ENCODE measurements around the gene CST1.
"Not testable (repeated sequence)": the region's sequence is repeated elsewhere in the genome, so short reads cannot be mapped to it uniquely, and the experiment has no call there.

DNA sequence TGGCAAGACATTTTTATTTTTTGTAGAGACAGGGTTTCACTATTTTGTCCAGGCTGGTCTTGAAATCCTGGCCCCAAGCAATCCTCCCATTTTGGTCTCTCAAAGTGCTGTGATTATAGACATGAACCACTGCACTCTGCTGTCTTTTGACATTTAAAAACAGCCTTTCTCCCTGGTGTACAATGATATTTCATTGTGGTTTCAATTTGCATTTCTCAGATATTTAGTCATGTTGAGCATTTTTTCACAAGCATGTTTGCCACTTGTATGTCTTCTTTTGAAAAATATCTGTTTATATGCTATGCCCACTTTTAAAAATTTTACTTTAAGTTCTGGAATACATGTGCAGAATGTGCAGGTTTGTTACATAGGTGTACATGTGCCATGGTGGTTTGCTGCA is 27.9 kb upstream of the CST1 start:
- TF ChIP-seq, protein P1, sequence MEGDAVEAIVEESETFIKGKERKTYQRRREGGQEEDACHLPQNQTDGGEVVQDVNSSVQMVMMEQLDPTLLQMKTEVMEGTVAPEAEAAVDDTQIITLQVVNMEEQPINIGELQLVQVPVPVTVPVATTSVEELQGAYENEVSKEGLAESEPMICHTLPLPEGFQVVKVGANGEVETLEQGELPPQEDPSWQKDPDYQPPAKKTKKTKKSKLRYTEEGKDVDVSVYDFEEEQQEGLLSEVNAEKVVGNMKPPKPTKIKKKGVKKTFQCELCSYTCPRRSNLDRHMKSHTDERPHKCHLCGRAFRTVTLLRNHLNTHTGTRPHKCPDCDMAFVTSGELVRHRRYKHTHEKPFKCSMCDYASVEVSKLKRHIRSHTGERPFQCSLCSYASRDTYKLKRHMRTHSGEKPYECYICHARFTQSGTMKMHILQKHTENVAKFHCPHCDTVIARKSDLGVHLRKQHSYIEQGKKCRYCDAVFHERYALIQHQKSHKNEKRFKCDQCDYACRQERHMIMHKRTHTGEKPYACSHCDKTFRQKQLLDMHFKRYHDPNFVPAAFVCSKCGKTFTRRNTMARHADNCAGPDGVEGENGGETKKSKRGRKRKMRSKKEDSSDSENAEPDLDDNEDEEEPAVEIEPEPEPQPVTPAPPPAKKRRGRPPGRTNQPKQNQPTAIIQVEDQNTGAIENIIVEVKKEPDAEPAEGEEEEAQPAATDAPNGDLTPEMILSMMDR (conservative IDR thresholded peaks at IDR 0.05; ENCODE audit: low read length) = not testable (repeated sequence)
- TF ChIP-seq EZH2phosphoT487 (IDR thresholded peaks at IDR 0.05; ENCODE audit: borderline replicate concordance, low read depth, low read length) = not testable (repeated sequence)
